HEK293T (cell line): ENCODE results near the gene NOP53.

ENCODE experiments used
- ARNT ChIP-seq: fragments of 450-650 bp; IDR thresholded peaks from 2 replicates; pipeline ENCODE4 v1.6.1; 2017; ENCODE audit warnings: mild to moderate bottlenecking
- BHLHE40 ChIP-seq: fragments of 450-650 bp; IDR thresholded peaks from 2 replicates; pipeline ENCODE4 v1.6.1; 2016; ENCODE audit warnings: mild to moderate bottlenecking, moderate library complexity, borderline replicate concordance
- CTBP1 ChIP-seq: fragments of 450-650 bp; IDR thresholded peaks from 2 replicates; pipeline ENCODE4 v1.6.1; 2016; ENCODE audit warnings: borderline replicate concordance
- ELF4 ChIP-seq: fragments of 450-650 bp; IDR thresholded peaks from 2 replicates; pipeline ENCODE4 v1.6.1; 2017; ENCODE audit warnings: antibody characterized with exemption
- FOXA1 ChIP-seq: fragments of 450-650 bp; IDR thresholded peaks from 2 replicates; pipeline ENCODE4 v1.6.1; 2016; ENCODE audit warnings: mild to moderate bottlenecking
- FOXK2 ChIP-seq: fragments of 450-650 bp; IDR thresholded peaks from 2 replicates; pipeline ENCODE4 v1.6.1; 2016; ENCODE audit warnings: mild to moderate bottlenecking
- FOXM1 ChIP-seq: fragments of 450-650 bp; IDR thresholded peaks from 2 replicates; pipeline ENCODE4 v1.6.1; 2017; ENCODE audit warnings: mild to moderate bottlenecking, borderline replicate concordance
- HDGF ChIP-seq: fragments of 450-650 bp; IDR thresholded peaks from 2 replicates; pipeline ENCODE4 v1.6.1; 2017; ENCODE audit warnings: antibody characterized with exemption, borderline replicate concordance
- L3MBTL2 ChIP-seq: fragments of 450-650 bp; conservative IDR thresholded peaks from 2 replicates; pipeline ENCODE4 v1.6.1; 2016; ENCODE audit warnings: mild to moderate bottlenecking
- LEF1 ChIP-seq: fragments of 450-650 bp; IDR thresholded peaks from 2 replicates; pipeline ENCODE4 v1.6.1; 2017; ENCODE audit warnings: mild to moderate bottlenecking, borderline replicate concordance
- SP1 ChIP-seq: fragments of 450-650 bp; IDR thresholded peaks from 2 replicates; pipeline ENCODE4 v1.6.1; 2017
- TARDBP ChIP-seq: fragments of 450-650 bp; IDR thresholded peaks from 2 replicates; pipeline ENCODE4 v1.6.1; 2016
- ZNF384 ChIP-seq: fragments of 450-650 bp; IDR thresholded peaks from 2 replicates; pipeline ENCODE4 v1.6.1; 2016

GRCh38 chr19:47700934-47701716 is 44.2 kb upstream of the NOP53 start:
- TF ChIP-seq FOXA1 (no peak), CTBP1 (no peak), ELF4 (no peak), TARDBP (no peak), FOXK2 (no peak), FOXM1 (no peak), HDGF (no peak), ARNT (no peak), L3MBTL2 (no peak), BHLHE40 (no peak), SP1 (no peak), LEF1 (no peak), ZNF384 (no peak)
